PFSK-1 (cell line): ENCODE measurements around the gene P3R3URF.

Experiments used
- FOXP2 ChIP-seq: optimal IDR thresholded peaks from 2 replicates; pipeline ENCODE3; 2011; ENCODE audit warnings: borderline replicate concordance, control low read depth, inconsistent platforms; ENCODE audit not compliant: insufficient read depth; ENCODE audit errors: extremely low read length, extremely low read depth
- POLR2AphosphoS5 ChIP-seq: IDR thresholded peaks from 2 replicates; pipeline ENCODE4 v1.6.1; 2012; ENCODE audit warnings: low read depth, mild to moderate bottlenecking, control low read depth, low read length, moderate library complexity
- REST ChIP-seq, 2 experiments: IDR thresholded peaks; 2 replicates each; pipeline versions ENCODE4 v1.6.1 to v1.8.0; 2011 to 2012; ENCODE audit warnings: low read depth in 2 of 2, low read length in 2 of 2, control low read depth in 1 of 2, inconsistent platforms in 1 of 2, mild to moderate bottlenecking in 1 of 2, moderate library complexity in 1 of 2; ENCODE audit not compliant: insufficient read depth in 1 of 2
- SIN3A ChIP-seq: IDR thresholded peaks from 2 replicates; pipeline ENCODE4 v1.6.1; 2012; ENCODE audit warnings: mild to moderate bottlenecking, low read length, moderate library complexity, borderline replicate concordance; ENCODE audit not compliant: insufficient read depth
- TAF1 ChIP-seq: IDR thresholded peaks from 2 replicates; pipeline ENCODE4 v1.6.1; 2012; ENCODE audit warnings: low read length, control low read depth, borderline replicate concordance; ENCODE audit not compliant: insufficient read depth

P3R3URF gene

GRCh38 chr1:46171871-46172270 is 4.4 kb downstream of the P3R3URF start:
- TF ChIP-seq REST (IDR thresholded peaks at IDR 0.05; ENCODE audit: insufficient read depth in 1 of 2, low read depth in 2 of 2, low read length in 2 of 2), result no peak
- TF ChIP-seq FOXP2, result no peak
- no peak for TF ChIP-seq SIN3A
- no peak for TF ChIP-seq TAF1
- TF ChIP-seq POLR2AphosphoS5, result no peak

GRCh38 chr1:46171351-46171750 is 4.9 kb downstream of the P3R3URF start:
- TF ChIP-seq TAF1 (no peak), SIN3A (no peak), REST (IDR thresholded peaks at IDR 0.05; ENCODE audit: insufficient read depth in 1 of 2, low read depth in 2 of 2, low read length in 2 of 2) (no peak), FOXP2 (no peak), POLR2AphosphoS5 (no peak)

- TF ChIP-seq SIN3A, result no peak
- TF ChIP-seq TAF1, result no peak
- no peak for TF ChIP-seq REST (IDR thresholded peaks at IDR 0.05; ENCODE audit: insufficient read depth in 1 of 2, low read depth in 2 of 2, low read length in 2 of 2)
- no peak for TF ChIP-seq POLR2AphosphoS5
- TF ChIP-seq FOXP2, result no peak
Measured at GRCh38 chr1:46169811-46170454, 6.4 kb downstream of the P3R3URF start.

- TF ChIP-seq TAF1 (no peak), REST (IDR thresholded peaks at IDR 0.05; ENCODE audit: insufficient read depth in 1 of 2, low read depth in 2 of 2, low read length in 2 of 2) (no peak), POLR2AphosphoS5 (no peak), FOXP2 (no peak), SIN3A (no peak)
Measured at GRCh38 chr1:46168477-46168876, 7.8 kb downstream of the P3R3URF start.
